GM18520 (cell line): ENCODE results near the gene NNAT.

Source experiments
- ATAC-seq: cut with Tn5 transposase; IDR thresholded peaks from one replicate; pipeline ENCODE4 v1.9.1; 2021; ENCODE audit not compliant: unreplicated experiment

NNAT gene

DNA sequence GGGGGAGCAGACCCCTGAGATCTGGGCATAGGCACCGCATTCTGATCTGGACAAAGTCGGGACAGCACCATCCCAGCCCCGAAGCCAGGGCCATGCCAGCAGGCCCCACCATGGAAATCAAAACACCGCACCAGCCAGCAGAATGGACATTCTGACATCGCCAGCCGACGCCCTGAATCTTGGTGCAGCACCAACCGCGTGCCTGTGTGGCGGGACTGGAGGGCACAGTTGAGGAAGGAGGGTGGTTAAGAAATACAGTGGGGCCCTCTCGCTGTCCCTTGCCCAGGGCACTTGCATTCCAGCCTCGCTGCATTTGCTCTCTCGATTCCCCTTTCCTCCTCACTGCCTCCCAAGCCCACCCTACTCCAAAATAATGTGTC lies 2.0 kb downstream of the NNAT start:
- no peak for ATAC-seq

DNA sequence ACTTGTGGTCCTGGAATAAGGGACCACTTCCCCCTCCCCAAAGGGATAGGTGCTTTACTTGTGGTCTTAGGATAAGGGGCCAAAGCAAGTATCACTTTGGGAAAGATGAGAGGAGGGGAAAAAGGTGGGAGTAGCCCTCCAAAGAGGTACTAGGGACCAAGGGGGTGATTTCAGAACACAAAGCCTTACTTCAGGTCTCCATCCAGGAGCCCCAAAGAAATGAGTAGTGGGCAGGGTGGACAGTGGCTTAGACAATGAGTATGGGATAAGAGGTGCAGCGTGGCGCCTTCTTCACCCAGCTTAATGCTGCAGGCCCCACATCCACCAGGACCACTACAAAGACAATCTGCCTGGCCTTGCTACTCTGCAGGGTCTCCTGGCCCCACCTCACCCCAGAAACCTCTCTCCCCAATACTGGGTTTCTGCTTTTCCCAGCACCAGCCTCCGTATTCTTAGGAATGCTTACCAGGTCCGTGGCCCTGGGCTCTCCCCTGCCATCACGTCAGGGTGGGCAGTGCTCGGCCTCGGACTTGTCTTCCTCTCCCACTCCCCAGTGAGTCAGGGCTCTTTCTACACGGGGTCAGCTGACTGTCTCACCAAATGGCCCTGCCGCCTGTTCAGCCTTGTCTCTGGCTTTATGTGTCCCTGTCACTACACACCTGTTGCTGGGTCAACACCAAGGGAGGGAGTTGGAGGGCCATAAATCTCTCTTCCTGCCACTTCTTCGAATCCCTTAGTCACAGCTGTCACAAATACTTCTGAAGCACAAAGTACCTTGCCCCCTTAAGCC lies 3.1 kb downstream of the NNAT start:
- ATAC-seq = no peak

DNA sequence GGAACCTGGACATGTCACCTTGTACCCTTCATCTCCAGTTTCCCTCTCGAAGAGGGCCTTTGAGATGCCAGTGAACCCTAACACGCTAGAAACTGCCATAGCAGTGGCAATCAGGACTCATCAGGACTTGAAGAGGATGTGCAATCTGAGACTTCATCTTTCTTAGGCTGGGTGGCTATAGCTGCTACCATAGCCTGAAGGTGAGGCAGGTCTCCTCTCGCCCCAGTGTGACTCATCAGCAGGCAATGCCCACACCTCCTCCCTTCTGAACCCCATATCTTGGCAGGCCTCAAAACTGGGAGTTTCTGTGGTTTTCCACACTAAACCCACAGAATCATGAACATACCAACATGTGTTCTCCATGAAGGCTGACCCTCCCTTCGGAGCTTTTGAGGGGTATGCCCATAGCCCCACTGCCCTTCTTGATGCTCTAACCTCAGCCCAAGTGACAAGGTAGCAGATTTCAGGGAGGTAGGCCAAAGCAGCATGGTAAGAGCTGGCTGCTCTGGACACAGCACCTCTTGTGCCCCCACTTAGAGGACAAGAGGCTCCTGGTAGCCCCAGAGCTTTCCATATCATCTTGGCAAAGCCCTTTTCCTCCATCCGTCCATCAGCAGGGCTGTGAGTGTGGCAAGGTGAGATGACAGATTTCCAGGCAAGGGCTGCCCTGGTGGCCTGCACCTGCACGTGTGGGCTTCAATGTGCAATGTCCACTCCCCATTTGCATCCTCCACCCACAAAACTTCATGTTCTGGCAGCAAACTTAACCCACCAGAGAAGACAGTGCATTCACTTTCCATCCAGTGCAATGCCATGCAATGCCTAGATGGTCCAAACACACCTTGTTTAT lies 4.0 kb downstream of the NNAT start:
- ATAC-seq = no peak

DNA sequence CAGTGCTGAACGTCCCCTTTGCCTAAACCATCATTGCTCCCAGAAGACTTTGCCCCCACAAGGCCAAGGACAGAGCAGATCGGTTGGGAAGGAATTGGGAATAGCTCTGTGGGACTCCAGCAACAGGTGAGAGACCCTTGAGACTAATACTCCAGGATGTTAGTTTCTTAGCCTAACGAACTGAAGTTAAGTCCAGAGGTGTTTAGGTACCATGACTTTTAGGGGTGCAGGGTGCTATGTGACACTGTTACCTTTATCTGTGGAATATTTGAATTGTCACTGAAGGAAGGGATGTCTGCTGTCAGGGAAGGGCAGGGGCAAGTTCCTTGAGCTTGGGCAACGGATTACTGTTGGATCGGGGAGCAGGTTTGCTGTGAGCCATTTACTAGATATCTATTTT lies 4.8 kb downstream of the NNAT start:
- ATAC-seq = no peak

DNA sequence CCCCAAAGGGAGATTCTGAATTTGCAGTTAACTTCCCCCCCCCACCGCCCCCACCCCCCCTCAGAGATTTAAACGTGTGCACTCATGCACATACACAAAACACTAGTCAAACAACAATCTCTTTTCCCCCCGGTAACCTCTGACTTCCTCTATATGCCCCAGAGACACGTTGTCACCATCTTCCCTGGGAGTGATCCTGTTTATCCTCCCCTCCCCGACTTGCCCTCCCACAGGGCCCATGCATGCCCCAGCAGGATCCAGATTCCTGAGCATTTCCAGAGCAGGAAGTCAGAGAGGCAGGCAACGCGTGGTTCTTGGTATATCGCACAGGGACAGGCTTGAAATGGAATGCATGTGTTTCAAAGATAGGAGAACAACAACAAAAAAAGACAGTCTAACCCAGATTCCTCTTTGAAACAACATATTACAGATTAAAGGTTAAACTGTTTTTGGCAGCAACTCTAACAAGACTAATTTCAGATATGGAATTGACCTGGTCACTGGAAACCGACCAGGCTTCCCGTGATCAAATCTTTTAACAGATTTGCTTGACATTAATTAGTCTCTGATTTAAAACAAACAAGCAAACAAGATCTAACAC lies 5.3 kb downstream of the NNAT start:
- ATAC-seq = no peak

DNA sequence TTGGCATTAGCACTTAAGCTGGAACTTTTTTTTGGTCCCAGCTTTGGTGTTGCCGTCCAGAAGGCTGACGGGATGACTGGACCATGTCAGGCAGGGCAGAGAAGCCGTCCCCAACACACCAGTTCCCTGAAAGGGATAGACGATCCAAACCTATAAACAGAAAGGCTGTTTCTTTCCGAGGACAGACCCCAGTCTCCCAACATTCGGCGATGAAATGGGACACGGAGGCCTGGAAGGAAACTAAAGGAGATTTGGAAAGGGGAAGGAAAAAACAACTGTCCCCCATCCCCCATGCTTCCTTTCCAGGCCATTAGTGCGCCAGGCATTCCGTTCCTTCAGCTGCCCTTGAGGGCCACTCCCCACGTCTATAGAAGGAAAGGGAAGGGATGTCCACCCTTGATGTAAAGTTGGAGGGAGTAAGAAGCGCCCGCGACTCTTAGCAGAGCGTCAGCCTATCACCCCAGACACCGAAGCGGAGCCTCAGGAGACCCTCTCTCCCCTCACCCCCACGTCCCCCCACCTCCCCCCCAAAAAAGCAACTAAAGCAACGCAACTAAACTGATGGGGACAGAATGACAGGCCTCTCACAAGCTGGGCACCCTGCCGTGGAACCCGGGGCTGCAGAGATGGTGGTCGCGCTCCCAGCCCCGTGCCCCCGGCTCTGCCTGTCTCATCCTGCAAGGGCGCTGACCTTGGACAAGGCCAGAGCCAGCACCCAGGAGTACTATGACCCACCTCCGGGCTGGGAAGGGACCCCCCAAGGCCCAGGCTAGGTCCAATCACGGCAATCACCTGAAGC lies 6.0 kb downstream of the NNAT start:
- no peak for ATAC-seq

DNA sequence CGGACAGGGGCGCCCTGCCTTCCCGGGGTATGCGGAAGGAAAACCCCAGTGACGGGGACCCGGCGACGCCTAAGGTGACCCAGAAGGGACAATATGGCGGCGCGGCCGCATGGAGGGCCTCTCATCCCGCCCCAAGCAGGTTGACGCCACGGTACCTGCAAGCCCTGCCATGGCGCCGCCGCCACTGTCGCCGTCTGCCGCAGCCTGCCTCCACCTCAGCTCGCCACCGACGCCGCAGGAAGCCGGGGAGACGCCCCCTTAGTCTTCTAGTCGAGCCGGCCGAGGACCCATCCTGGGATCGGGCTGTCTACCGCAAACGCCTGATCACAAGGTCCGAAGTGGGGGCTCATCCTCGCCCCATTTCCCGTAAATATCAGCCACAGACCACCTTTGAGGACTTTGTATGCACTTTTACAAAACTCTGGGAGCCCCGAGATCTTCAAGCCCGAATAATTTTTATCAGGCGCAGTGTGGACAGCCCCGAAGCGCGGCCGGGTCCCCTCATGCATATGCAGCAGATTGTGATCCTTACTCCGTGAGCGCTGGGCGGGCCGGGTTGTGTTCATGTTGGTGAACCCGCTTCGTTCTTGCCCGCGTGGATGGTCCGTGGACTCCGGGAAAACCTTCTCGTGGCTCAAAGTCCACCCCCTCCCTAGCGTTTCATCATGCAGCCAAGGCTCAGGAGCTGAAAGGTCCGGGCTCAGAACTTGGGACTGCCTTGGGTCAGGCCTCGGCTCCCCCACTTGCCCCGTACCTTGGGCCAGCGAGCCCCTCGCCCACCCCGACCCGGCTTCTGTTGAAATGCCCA lies 6.8 kb downstream of the NNAT start, which contains the start of gene BLCAP:
Gene BLCAP, minus strand, starts transcription at position 239 of the 808 bp plus-strand sequence. CDS start 8,702 bp downstream, outside the sequence.
- ATAC-seq = peak; percentile 37

DNA sequence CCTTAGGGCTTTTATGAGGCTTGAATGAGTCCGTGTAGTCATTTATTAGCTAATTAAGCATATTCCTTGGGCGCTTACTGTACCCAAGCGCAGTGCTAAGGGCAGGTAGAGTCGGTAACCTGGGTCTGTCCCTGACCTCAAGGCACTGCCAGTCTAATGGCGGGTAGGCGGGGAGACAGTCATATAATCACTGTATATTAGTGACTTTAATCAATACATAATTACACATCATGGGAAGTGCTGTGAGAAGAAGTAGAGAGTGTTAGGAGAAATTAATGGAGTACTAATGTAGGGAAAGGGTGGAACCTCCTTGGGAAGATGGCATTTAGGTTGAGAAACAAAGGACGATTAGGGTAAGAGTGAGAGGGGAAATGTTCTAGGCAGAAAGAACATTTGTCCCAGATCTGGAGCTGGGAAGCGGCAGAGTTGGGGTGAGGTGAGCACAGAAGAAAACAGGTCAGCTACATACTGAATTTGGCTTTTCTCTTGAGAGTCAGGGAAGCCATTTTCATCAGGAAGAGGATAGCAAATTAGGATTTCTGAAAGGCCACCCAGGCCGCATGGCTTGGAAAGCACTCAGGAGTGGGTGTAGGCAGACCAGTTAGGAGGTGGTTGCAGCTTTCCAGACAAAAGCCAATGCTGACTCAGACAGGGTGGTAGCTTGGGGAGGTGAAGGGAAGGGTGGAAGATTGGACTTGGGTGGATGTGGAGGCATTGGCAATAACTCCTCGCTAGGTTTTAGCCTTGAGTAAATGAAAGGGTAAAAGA lies 7.6 kb downstream of the NNAT start:
- ATAC-seq = no peak

DNA sequence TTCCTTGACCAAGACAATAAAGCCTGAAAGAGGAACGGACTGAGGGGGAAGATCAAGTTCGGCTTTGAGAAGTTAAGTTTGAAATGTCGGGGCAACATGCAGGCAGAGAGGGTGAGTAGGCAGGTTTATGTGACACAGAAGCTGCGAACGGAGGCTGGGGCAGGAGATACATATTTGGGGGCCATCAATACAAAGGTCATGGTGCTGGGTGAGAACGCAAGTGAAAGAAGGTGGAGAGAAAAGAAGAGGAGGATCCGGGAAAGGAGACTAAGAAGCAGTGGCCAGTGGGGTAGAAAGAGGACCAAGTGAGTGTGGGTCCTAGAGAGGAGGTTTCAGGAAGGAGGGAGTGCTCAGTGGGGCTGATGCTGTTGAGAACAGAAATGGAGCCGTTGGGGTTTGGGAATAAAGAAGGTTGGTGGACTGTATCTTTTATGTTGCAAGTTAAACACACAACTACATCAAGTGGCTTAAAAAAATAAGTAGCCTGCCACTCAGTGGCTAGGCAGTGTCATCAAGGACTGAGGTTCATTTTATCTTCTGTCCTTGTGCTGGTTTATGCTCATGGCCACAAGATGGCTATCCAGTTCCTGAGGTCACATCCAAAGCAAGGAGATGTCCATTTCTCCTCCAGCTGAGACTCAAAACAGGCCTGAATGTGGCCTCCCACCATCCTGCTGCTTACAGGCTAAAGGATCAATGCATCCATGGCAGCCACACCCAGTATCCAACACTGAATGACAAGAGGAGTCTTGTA lies 8.3 kb downstream of the NNAT start:
- no peak for ATAC-seq

DNA sequence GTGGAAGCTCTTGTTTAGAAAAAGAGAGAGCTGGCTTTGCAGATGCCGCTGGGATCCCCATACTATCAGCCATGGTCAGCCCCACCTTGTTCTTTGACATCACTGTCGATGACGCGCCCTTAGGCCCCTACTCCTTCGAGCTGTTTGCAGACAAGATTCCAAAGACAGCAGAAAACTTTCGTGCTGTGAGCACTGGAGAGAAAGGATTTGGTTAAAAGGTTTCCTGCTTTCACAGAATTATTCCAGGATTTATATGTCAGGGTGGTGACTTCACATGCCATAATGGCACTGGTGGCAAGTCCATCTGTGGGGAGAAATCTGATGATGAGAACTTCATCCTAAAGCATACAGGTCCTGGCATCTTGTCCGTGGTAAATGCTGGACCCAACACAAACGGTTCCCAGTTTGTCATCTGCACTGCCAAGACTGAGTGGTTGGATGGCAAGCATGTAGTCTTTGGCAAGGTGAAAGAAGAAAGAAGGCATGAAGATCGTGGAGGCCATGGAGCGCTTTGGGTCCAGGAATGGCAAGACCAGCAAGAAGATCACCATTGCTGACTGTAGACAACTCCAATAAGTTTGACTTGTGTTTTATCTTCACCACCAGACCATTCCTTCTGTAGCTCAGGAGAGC lies 9.0 kb downstream of the NNAT start:
- no peak for ATAC-seq

DNA sequence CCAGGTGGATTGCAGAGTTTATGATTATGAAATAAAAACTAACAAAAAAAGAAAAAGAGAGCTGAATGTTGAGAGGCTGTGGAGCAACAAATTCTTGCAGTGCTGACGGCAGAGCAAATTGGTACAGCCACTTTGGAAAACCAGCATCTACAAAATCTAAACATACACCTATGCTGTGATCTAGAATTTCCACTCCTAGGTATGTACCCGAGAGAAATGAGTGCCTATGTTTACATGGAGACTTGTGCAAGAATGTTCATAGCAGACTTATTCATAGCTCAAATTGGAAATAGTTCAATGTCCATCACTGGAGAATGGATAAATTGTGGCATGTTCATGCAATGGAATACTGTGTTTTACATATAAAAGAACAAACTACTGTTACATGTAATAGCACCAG lies 9.6 kb downstream of the NNAT start:
- no peak for ATAC-seq

DNA sequence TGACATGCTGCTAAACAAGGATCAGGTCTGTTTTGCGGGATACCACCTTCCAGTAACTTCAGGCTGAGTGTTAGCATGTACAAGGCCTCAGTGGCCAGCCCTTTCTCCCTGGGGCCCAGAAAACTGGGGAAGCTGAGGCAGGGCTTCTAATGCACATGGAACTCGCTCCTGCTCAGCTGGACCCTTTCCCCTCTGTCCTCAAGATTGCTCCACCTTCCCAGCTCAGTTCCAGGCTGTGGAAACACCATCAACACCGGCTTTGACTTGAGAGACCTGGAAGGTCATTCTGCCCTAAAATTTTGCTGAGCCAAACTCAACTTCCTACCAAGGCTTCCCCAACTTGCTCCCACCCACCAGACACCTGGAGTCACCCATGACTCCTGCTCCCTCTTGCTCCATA lies 10.8 kb downstream of the NNAT start:
- ATAC-seq = no peak

DNA sequence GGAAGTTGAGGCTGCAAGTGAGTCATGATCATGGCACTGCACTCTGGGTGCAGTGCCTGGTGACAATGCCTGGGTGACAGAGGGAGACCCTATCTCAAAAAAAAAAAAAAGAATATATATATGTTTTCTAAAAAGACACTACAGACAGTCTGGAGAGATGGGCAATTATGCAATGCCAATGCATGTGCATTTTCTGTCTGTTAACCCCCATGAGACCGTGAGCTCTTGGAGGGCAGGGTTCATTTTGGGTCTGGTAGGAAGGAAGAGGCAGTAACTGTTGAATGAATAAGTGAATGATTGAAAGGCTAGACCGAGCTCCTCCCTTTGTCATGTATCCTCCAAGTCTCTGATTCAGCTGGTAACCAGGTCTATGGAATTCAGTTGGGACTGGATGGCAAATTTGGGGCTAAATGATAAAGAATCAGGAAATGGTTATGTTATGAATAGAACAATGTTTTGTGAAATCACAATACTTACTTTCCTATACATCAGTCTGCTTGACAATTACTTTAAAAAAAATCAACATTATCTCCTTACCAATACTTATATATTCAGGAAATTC lies 12.2 kb downstream of the NNAT start:
- no peak for ATAC-seq

DNA sequence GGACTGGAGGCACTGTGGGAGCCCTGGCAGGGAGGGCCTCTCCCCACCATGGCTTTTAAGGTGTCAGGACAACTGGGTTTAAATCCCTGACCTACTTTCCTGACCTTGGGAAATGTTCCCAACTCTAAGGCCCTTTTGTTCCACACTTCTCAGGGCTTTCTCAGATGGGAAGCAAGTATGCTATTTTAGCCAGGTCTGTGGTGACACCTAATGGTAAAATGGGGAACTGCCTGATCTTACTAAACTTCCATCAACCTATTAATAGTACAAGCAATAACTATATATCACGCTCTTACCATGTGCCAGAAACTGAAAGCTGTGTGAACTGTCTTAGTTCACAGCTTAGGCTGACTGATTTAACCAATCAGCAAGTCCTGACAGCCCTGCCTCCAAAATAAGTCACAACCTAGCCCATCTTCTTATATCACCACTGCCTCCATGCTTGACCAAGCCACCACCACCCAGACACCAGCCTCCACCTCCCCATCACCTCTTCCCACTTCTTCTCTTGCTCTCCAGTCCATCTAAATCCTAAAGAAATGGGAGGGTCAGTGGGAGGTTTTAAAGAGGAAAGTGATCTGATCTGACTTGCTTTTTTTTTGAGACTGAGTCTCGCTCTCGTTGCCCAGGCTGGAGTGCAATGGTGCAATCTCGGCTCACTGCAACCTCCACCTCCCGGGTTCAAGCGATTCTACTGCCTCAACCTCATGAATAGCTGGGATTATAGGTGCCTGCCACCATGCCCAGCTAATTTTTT lies 13.5 kb downstream of the NNAT start:
- ATAC-seq = peak; percentile 72

DNA sequence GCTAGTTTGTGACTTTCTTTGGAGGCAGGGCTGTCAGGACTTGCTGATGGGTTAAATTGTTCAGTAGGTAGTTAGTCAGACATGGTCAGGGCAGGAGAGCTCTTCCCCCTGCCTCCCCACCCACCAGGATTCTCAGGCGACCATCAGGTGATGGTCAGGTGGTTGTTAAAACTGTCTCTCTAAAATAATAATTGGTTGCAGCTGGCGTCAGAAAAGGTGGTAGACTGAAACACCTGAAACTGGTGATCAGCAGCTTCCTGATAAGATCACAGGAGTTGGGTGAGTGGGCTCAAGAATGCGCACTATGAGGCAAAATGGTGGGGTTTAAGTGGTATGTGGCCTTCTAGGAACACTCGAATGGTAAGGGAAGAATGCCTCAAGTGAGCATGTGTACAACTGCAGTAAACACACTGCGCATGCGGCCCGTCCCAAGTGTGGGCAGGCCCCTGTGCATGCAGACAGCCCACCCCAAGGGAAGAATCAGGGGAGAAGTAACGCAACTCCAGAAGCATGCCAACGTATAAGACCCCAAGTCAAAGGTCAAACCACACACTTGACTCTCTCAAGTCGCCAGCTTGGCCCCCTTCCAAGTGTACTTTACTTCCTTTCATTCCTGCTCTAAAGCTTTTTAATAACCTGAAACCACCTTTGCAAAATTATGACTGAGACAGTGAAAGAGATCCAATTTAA lies 14.5 kb downstream of the NNAT start:
- no peak for ATAC-seq

DNA sequence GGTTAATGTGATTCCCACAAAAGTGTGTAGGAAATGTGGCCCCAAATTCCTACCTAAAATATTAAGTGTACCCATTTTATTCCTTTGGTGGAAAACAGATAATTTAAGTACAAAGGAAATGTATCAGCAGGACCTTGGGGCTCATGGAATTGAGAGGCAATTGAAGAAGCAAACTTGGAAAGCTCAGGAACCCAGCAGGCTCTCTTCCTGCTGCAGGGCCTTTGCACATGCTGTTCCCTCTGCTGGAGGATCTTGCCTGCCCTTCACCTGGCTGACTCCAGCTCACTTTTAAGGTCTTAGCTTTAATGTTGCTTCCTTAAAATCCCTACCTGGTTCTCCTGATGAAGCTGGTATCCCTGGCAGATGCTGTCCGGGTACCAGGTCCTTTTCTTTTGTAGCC lies 16.5 kb downstream of the NNAT start:
- ATAC-seq = no peak

DNA sequence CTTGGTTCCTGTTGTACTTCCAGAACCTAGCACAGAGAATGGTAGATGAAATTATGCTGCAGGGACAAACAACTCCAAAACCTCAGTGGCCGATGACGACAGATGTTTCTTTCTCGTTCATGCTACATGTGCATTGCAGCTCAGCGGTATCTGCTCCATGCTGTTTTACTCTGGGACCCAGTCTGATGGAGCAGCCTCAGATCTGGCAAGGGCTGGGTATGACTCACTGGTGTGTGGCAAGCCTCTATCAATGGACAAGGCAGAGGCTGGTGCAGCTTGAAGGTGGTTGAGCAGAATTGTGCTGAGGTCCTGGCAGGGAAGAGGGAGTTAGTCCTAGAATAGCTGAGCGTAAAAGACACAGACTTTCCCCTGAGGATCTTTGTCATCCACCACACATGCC lies 17.0 kb downstream of the NNAT start:
- no peak for ATAC-seq
